A549 treated with DMSO at 1 μM for 4 hours (cell line): Measurements from ENCODE around the gene KRTAP10-11. TPM values are rescaled to one million over a fixed set of nuclear protein-coding genes. Genes with fewer than 3 reads are reported as not detected.

Source experiments
- total RNA-seq: library from RNA; stranded (reverse); fragments of 200-300 nt; extraction: Qiagen RNA extraction; gene quantifications from 5 replicates; pipeline ENCODE4 v1.2.3, GENCODE V29; 2022; ENCODE audit warnings: low read depth

KRTAP10-11 gene
- not detected in 5 replicates for total RNA-seq

GRCh38 chr21:44646366-44647221 is at the start of gene KRTAP10-11:
Gene KRTAP10-11, plus strand, starts transcription at chr21:44646414. Its CDS starts 45 bp downstream, at chr21:44646459.

GRCh38 chr21:44600118-44600978 is 45.9 kb upstream of the KRTAP10-11 start, which contains the start of gene KRTAP10-7:
Gene KRTAP10-7, plus strand, starts transcription at chr21:44600597. Its CDS starts 25 bp downstream, at chr21:44600622.

GRCh38 chr21:44612029-44612486 is 34.2 kb upstream of the KRTAP10-11 start, which contains the start of gene KRTAP10-8:
Gene KRTAP10-8, plus strand, starts transcription at chr21:44612079. Its CDS starts 22 bp downstream, at chr21:44612101.

GRCh38 chr21:44626673-44627143 is 19.5 kb upstream of the KRTAP10-11 start, which contains the start of gene KRTAP10-9:
Gene KRTAP10-9, plus strand, starts transcription at chr21:44627093. Its CDS starts 79 bp downstream, at chr21:44627172.

GRCh38 chr21:44637018-44637850 is 9.0 kb upstream of the KRTAP10-11 start, which contains the start of gene KRTAP10-10:
Gene KRTAP10-10, plus strand, starts transcription at chr21:44637356. Its CDS starts 62 bp downstream, at chr21:44637418.

GRCh38 chr21:44654576-44655175 is 8.5 kb downstream of the KRTAP10-11 start, which contains the start of gene KRTAP12-4:
Gene KRTAP12-4, minus strand, starts transcription at chr21:44654659. Its CDS starts 45 bp downstream, at chr21:44654614.

GRCh38 chr21:44657635-44658540 is 11.7 kb downstream of the KRTAP10-11 start, which contains the start of gene KRTAP12-3:
Gene KRTAP12-3, plus strand, starts transcription at chr21:44657932. Its CDS starts 48 bp downstream, at chr21:44657980.

GRCh38 chr21:44666401-44667320 is 20.4 kb downstream of the KRTAP10-11 start, which contains the start of gene KRTAP12-2:
Gene KRTAP12-2, minus strand, starts transcription at chr21:44666927. Its CDS starts 41 bp downstream, at chr21:44666886.

GRCh38 chr21:44681861-44682579 is 35.8 kb downstream of the KRTAP10-11 start, which contains the start of gene KRTAP12-1:
Gene KRTAP12-1, minus strand, starts transcription at chr21:44682163. Its CDS starts 40 bp downstream, at chr21:44682123.

Other genes with a start within 250 kb of the KRTAP10-11 start
- 1.3 to 1.9 TPM (median 1.5 TPM) in 5 replicates for gene LRRC3, start 190.9 kb upstream of the KRTAP10-11 start, total RNA-seq
- gene KRTAP10-1, start 106.2 kb upstream of the KRTAP10-11 start, total RNA-seq = not detected in 5 replicates
- not detected in 5 replicates for gene KRTAP10-2, start 94.9 kb upstream of the KRTAP10-11 start, total RNA-seq
- gene KRTAP10-3, start 87.6 kb upstream of the KRTAP10-11 start, total RNA-seq = not detected in 5 replicates
- gene KRTAP10-4, start 72.7 kb upstream of the KRTAP10-11 start, total RNA-seq = not detected in 5 replicates
- gene KRTAP10-5, start 65.8 kb upstream of the KRTAP10-11 start, total RNA-seq = not detected in 5 replicates
- not detected in 5 replicates for gene KRTAP10-6, start 53.9 kb upstream of the KRTAP10-11 start, total RNA-seq
- gene KRTAP10-7, start 45.8 kb upstream of the KRTAP10-11 start, total RNA-seq = not detected in 5 replicates
- gene KRTAP10-8, start 34.3 kb upstream of the KRTAP10-11 start, total RNA-seq = not detected in 5 replicates
- gene KRTAP10-9, start 19.3 kb upstream of the KRTAP10-11 start, total RNA-seq = not detected in 5 replicates
- gene KRTAP10-10, start 9.1 kb upstream of the KRTAP10-11 start, total RNA-seq = not detected in 5 replicates
- not detected in 5 replicates for gene KRTAP12-4, start 8.2 kb downstream of the KRTAP10-11 start, total RNA-seq
- not detected in 5 replicates for gene KRTAP12-3, start 11.5 kb downstream of the KRTAP10-11 start, total RNA-seq
- not detected in 5 replicates for gene KRTAP12-2, start 20.5 kb downstream of the KRTAP10-11 start, total RNA-seq
- not detected in 5 replicates for gene KRTAP12-1, start 35.7 kb downstream of the KRTAP10-11 start, total RNA-seq
- not detected in 5 replicates for gene KRTAP10-12, start 50.8 kb downstream of the KRTAP10-11 start, total RNA-seq
- gene TSPEAR, start 65.2 kb downstream of the KRTAP10-11 start, total RNA-seq = not detected in 5 replicates
- 32.0 to 38.3 TPM (median 35.3 TPM) in 5 replicates for gene UBE2G2, start 155.4 kb downstream of the KRTAP10-11 start, total RNA-seq
- 63.0 to 67.5 TPM (median 65.3 TPM) in 5 replicates for gene SUMO3, start 171.6 kb downstream of the KRTAP10-11 start, total RNA-seq
- 90.5 to 112 TPM (median 103 TPM) in 5 replicates for gene PTTG1IP, start 227.3 kb downstream of the KRTAP10-11 start, total RNA-seq